HL-60 (cell line): ENCODE measurements around the gene PTPRJ.
"Not testable (repeated sequence)": the region's sequence is repeated elsewhere in the genome, so short reads cannot be mapped to it uniquely, and the experiment has no call there.

Experiments used
- DNase-seq, 2 experiments: peaks; one replicate each; pipeline ENCODE4 v3.0.0-alpha.2; 2010 to 2020; ENCODE audit warnings: low read depth in 1 of 2, low spot score in 1 of 2
- H3K27ac ChIP-seq: fragments of 250-450 bp; sonication (Bioruptor Pico); replicated peaks from 2 replicates; pipeline ENCODE4 v1.5.1; 2020; ENCODE audit warnings: mild to moderate bottlenecking, moderate library complexity
- H3K27me3 ChIP-seq: fragments of 250-450 bp; sonication (Bioruptor Pico); 2 replicates; pipeline ENCODE4 v1.5.1; 2021; ENCODE audit warnings: mild to moderate bottlenecking, moderate library complexity; ENCODE audit not compliant: insufficient read depth, poor library complexity, severe bottlenecking
- H3K4me3 ChIP-seq: replicated peaks from 2 replicates; pipeline ENCODE4 v1.5.1; 2011; ENCODE audit warnings: mild to moderate bottlenecking, control low read depth, low read length; ENCODE audit not compliant: insufficient read depth
- CTCF ChIP-seq: IDR thresholded peaks from one replicate; pipeline ENCODE4 v1.5.1; 2011; ENCODE audit warnings: low read length, control low read depth, inconsistent platforms; ENCODE audit not compliant: insufficient read depth
- GABPA ChIP-seq: IDR thresholded peaks from 2 replicates; pipeline ENCODE4 v1.6.1; 2012; ENCODE audit warnings: low read depth
- POLR2AphosphoS5 ChIP-seq: IDR thresholded peaks from 2 replicates; pipeline ENCODE4 v1.6.1; 2012; ENCODE audit warnings: low read depth
- REST ChIP-seq: IDR thresholded peaks from 2 replicates; pipeline ENCODE4 v1.6.1; 2012; ENCODE audit warnings: low read depth; ENCODE audit not compliant: insufficient replicate concordance
- SPI1 ChIP-seq: IDR thresholded peaks from 2 replicates; pipeline ENCODE4 v1.6.1; 2012; ENCODE audit warnings: low read depth, mild to moderate bottlenecking, borderline replicate concordance

PTPRJ gene

GRCh38 chr11:48184452-48184851 lies 204.1 kb downstream of the PTPRJ start:
- Histone ChIP-seq H3K27me3 (no peaks in the 10 kb centered on the region), H3K27ac (no peak overlapping the region), H3K4me3 (no peak overlapping the region)
- no peak for DNase-seq
- no peak for TF ChIP-seq CTCF
- TF ChIP-seq REST = no peak
- no peak for TF ChIP-seq POLR2AphosphoS5
- no peak for TF ChIP-seq GABPA
- TF ChIP-seq SPI1 = no peak

- not testable (repeated sequence) for H3K4me3 ChIP-seq, H3K27ac ChIP-seq, DNase-seq, H3K27me3 ChIP-seq
Measured at GRCh38 chr11:48190906-48191654, 210.7 kb downstream of the PTPRJ start.

- DNase-seq = no peak
- Histone ChIP-seq H3K27ac (no peak overlapping the region), H3K4me3 (no peak overlapping the region), H3K27me3 (no peaks in the 10 kb centered on the region)
- no peak for TF ChIP-seq GABPA
- TF ChIP-seq POLR2AphosphoS5 = no peak
- no peak for TF ChIP-seq CTCF
- TF ChIP-seq SPI1 = no peak
- TF ChIP-seq REST = no peak
Measured at GRCh38 chr11:48193876-48194275, 213.5 kb downstream of the PTPRJ start.

GRCh38 chr11:48207881-48208280 lies 227.5 kb downstream of the PTPRJ start:
- TF ChIP-seq CTCF = no peak
- Histone ChIP-seq H3K27me3 (no peaks in the 10 kb centered on the region), H3K4me3 (no peak overlapping the region), H3K27ac (no peak overlapping the region)
- DNase-seq = no peak
